Upper lobe of left lung (tissue), 6 donors: ENCODE results near the gene LHFPL3. TPM values are rescaled to one million over a fixed set of nuclear protein-coding genes. Genes with fewer than 3 reads are reported as not detected.

Experiments used
- ATAC-seq, 2 donors: fragments of 200-7000 bp; cut with Tn5 transposase; one replicate each; pipeline ENCODE4 v1.9.1; 2022; ENCODE audit warnings: mild to moderate bottlenecking in 2 of 2, moderate library complexity in 2 of 2; ENCODE audit not compliant: low FRiP score in 2 of 2
- DNase-seq, 2 donors: peaks; one replicate each; pipeline ENCODE4 v3.0.0-alpha.2; 2019 to 2020
- H3K27ac ChIP-seq, 4 donors: fragments of 200-600 bp; sonication (generic); one replicate each; pipeline ENCODE4 v1.5.1; 2016 to 2019
- H3K27me3 ChIP-seq, 4 donors: fragments of 200-600 bp; sonication (generic); one replicate each; pipeline ENCODE4 v1.5.1; 2017 to 2019
- H3K36me3 ChIP-seq, 4 donors: fragments of 200-600 bp; sonication (generic); one replicate each; pipeline ENCODE4 v1.5.1; 2016 to 2019
- H3K4me1 ChIP-seq, 4 donors: fragments of 200-600 bp; sonication (generic); one replicate each; pipeline ENCODE4 v1.5.1; 2018 to 2019
- H3K4me3 ChIP-seq, 4 donors: fragments of 200-600 bp; sonication (generic); one replicate each; pipeline ENCODE4 v1.5.1; 2017 to 2019; ENCODE audit warnings: mild to moderate bottlenecking in 2 of 4, moderate library complexity in 1 of 4
- H3K9me3 ChIP-seq, 4 donors: fragments of 200-600 bp; sonication (generic); one replicate each; pipeline ENCODE4 v1.5.1; 2018 to 2019
- EP300 ChIP-seq, 4 donors: sonication (generic); formaldehyde crosslinking; IDR thresholded peaks; one replicate each; pipeline ENCODE4 v1.5.1; 2017; ENCODE audit warnings: antibody characterized with exemption in 4 of 4, control low read depth in 2 of 4
- POLR2A ChIP-seq, 4 donors: fragments of 450-650 bp; IDR thresholded peaks; one replicate each; pipeline ENCODE4 v1.5.1; 2016 to 2017; ENCODE audit warnings: antibody characterized with exemption in 4 of 4, mild to moderate bottlenecking in 2 of 4
- POLR2AphosphoS5 ChIP-seq, 2 donors: sonication (generic); formaldehyde crosslinking; IDR thresholded peaks; one replicate each; pipeline ENCODE4 v1.5.1; 2017; ENCODE audit warnings: antibody characterized with exemption in 2 of 2
- WGBS, 2 donors: methylation state at CpG; one replicate each; pipeline ENCODE4 v1.1.5; 2017 to 2018; 5-methylcytosine and 5-hydroxymethylcytosine counted together
- small RNA-seq, 4 donors: library from RNA; depleted of rRNA; stranded (forward); fragments of <200 nt; gene quantifications; one replicate each; pipeline ENCODE3, GENCODE V24; 2016
- total RNA-seq, 6 donors: library from RNA; depleted of rRNA in 4 of 6; stranded (reverse); fragments of >200 nt in 4 of 6; gene quantifications; one replicate each; pipeline versions ENCODE4 v1.1.0 to v1.2.1, GENCODE V29; 2016 to 2021
- TF ChIP-seq, protein P1 (sequence below), 6 experiments: fragments of 450-650 bp in 4 of 6; fragments of 200-600 bp in 2 of 6; sonication (generic) in 2 of 6; IDR thresholded peaks; one replicate each; pipeline ENCODE4 v1.5.1; 2016 to 2019; ENCODE audit warnings: antibody characterized with exemption in 6 of 6
- donor health status: DM: no; HTN: no; CAD: no; lungs with moderate emphysema.
- donor health status: DM: no; HTN: yes; CAD: no; lungs with severe emphysema.

LHFPL3 gene
- total RNA-seq, 6 donors from 2014 or later: not detected

- Histone ChIP-seq H3K4me3 (no peak overlapping the region), H3K27ac (peak overlapping the region in 3 of 4 donors; percentile 45 to 62 (median 48)), H3K9me3 (no peaks in the 10 kb centered on the region), H3K4me1 (peaks cover 0 to 29% (median 11%) of the 10 kb centered on the region in 4 donors), H3K27me3 (no peaks in the 10 kb centered on the region), H3K36me3 (no peaks in the 10 kb centered on the region)
- ATAC-seq (peak in 1 of 2 donors; percentile 83), DNase-seq (peak in 1 of 2 donors; percentile 48)
- 60 to 73% methylated on average over 7 of the region's 7 CpGs for WGBS, 2 donors
- TF ChIP-seq EP300 (IDR thresholded peaks at IDR 0.05) (no peak), POLR2AphosphoS5 (IDR thresholded peaks at IDR 0.05) (no peak), POLR2A (IDR thresholded peaks at IDR 0.05) (no peak)
- TF ChIP-seq, protein P1, sequence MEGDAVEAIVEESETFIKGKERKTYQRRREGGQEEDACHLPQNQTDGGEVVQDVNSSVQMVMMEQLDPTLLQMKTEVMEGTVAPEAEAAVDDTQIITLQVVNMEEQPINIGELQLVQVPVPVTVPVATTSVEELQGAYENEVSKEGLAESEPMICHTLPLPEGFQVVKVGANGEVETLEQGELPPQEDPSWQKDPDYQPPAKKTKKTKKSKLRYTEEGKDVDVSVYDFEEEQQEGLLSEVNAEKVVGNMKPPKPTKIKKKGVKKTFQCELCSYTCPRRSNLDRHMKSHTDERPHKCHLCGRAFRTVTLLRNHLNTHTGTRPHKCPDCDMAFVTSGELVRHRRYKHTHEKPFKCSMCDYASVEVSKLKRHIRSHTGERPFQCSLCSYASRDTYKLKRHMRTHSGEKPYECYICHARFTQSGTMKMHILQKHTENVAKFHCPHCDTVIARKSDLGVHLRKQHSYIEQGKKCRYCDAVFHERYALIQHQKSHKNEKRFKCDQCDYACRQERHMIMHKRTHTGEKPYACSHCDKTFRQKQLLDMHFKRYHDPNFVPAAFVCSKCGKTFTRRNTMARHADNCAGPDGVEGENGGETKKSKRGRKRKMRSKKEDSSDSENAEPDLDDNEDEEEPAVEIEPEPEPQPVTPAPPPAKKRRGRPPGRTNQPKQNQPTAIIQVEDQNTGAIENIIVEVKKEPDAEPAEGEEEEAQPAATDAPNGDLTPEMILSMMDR (IDR thresholded peaks at IDR 0.05): no peak
Measured at GRCh38 chr7:104951546-104951945, 623.1 kb downstream of the LHFPL3 start.

DNA sequence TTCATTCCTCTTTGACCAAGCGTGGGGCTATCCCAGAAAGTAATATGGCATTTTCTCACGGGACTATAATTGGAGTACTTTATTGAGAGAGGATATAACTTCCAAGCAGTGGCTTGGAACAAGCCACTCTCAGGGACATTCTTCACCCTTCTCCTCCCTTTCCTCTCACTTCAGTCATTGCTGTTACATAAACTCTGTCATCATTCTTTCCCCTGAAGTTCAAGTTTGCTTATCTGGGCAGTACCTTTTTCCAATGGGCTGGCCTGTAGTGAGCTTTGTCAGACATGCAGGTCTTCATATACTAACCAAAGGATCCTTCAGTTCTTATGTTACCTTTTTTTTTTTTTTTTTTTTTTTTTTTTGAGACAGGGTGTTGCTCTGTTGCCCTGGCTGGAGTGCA is 626.9 kb downstream of the LHFPL3 start:
- Histone ChIP-seq H3K4me1 (peaks cover 8 to 51% (median 18%) of the 10 kb centered on the region in 4 donors), H3K4me3 (no peak overlapping the region), H3K27ac (peak overlapping the region in 2 of 4 donors; percentile 46 to 56), H3K9me3 (no peaks in the 10 kb centered on the region), H3K36me3 (no peaks in the 10 kb centered on the region), H3K27me3 (no peaks in the 10 kb centered on the region)
- ATAC-seq (peak; percentile 12 to 50), DNase-seq (no peak)
- peak in 2 of 4 donors; percentile 21 to 41 for TF ChIP-seq EP300 (IDR thresholded peaks at IDR 0.05)
- TF ChIP-seq POLR2AphosphoS5 (IDR thresholded peaks at IDR 0.05): no peak
- 60 to 66% methylated on average over 2 of the region's 2 CpGs for WGBS, 2 donors

Small RNAs within 50 kb of the gene (small RNA-seq; reads per million reads assigned to genes)
- 0 reads per million in 4 donors for gene RN7SL8P

Other genes with a start within 250 kb of the LHFPL3 start
- gene ORC5, start 120.6 kb upstream of the LHFPL3 start, total RNA-seq: 10 to 100 TPM in 5 of 6 donors, 1 to 10 TPM in 1; 4.9 to 22.0 (median 13.8) TPM